Transverse colon (tissue), 3 donors: ENCODE data around the gene CHRNE.

ENCODE experiments used
- EP300 ChIP-seq: sonication (generic); formaldehyde crosslinking; IDR thresholded peaks from one replicate; pipeline ENCODE4 v1.6.1; 2017; ENCODE audit warnings: antibody characterized with exemption, low read depth
- POLR2A ChIP-seq: fragments of 450-650 bp; IDR thresholded peaks from one replicate; pipeline ENCODE4 v1.6.1; 2016; ENCODE audit warnings: antibody characterized with exemption, mild to moderate bottlenecking, moderate library complexity
- TF ChIP-seq, protein P1 (sequence below), 5 experiments: fragments of 200-600 bp in 3 of 5; fragments of 450-650 bp in 2 of 5; sonication (generic) in 3 of 5; IDR thresholded peaks; 1 replicate in 2 of 5; 2 replicates in 3 of 5; pipeline ENCODE4 v1.5.1; 2016 to 2017; ENCODE audit warnings: antibody characterized with exemption in 5 of 5, inconsistent platforms in 3 of 5, mild to moderate bottlenecking in 2 of 5, moderate library complexity in 1 of 5

- TF ChIP-seq POLR2A (no peak), EP300 (no peak)
- TF ChIP-seq, protein P1, sequence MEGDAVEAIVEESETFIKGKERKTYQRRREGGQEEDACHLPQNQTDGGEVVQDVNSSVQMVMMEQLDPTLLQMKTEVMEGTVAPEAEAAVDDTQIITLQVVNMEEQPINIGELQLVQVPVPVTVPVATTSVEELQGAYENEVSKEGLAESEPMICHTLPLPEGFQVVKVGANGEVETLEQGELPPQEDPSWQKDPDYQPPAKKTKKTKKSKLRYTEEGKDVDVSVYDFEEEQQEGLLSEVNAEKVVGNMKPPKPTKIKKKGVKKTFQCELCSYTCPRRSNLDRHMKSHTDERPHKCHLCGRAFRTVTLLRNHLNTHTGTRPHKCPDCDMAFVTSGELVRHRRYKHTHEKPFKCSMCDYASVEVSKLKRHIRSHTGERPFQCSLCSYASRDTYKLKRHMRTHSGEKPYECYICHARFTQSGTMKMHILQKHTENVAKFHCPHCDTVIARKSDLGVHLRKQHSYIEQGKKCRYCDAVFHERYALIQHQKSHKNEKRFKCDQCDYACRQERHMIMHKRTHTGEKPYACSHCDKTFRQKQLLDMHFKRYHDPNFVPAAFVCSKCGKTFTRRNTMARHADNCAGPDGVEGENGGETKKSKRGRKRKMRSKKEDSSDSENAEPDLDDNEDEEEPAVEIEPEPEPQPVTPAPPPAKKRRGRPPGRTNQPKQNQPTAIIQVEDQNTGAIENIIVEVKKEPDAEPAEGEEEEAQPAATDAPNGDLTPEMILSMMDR (IDR thresholded peaks at IDR 0.05), result no peak
Measured at GRCh38 chr17:4896332-4897197, 6.3 kb downstream of the CHRNE start.
